Smooth muscle cell (in vitro differentiated cells): ENCODE data around the gene MTA3. TPM values are rescaled to one million over a fixed set of nuclear protein-coding genes. Genes with fewer than 3 reads are reported as not detected.
A peak's percentile ranks its signal among the peaks of the same experiment; 100 is the strongest.

Source experiments
- DNase-seq: peaks from one replicate; lab custom pipeline; 2025; ENCODE audit not compliant: unreplicated experiment; lab: John Stamatoyannopoulos, UW
- H2AFZ ChIP-seq: fragments of 200-600 bp; sonication (generic); 2 replicates; pipeline ENCODE4 v1.6.0; 2016; ENCODE audit warnings: antibody characterized with exemption, low read depth, mild to moderate bottlenecking
- H3F3A ChIP-seq: fragments of 200-600 bp; sonication (generic); 2 replicates; pipeline ENCODE4 v1.6.0; 2017; ENCODE audit warnings: antibody characterized with exemption, low read depth
- H3K27ac ChIP-seq: fragments of 200-600 bp; sonication (generic); 2 replicates; pipeline ENCODE4 v1.5.1; 2016; ENCODE audit warnings: low read depth, mild to moderate bottlenecking
- H3K27me3 ChIP-seq: fragments of 200-600 bp; sonication (generic); 2 replicates; pipeline ENCODE4 v1.6.1; 2016; ENCODE audit warnings: low read depth, mild to moderate bottlenecking
- H3K36me3 ChIP-seq: fragments of 200-600 bp; sonication (generic); 2 replicates; pipeline ENCODE4 v1.5.1; 2016; ENCODE audit warnings: low read depth
- H3K4me1 ChIP-seq: fragments of 200-600 bp; sonication (generic); 2 replicates; pipeline ENCODE4 v1.5.1; 2016; ENCODE audit warnings: low read depth
- H3K4me2 ChIP-seq: fragments of 200-600 bp; sonication (generic); 2 replicates; pipeline ENCODE4 v1.6.0; 2016; ENCODE audit warnings: mild to moderate bottlenecking
- H3K4me3 ChIP-seq: fragments of 200-600 bp; sonication (generic); 2 replicates; pipeline ENCODE4 v1.5.1; 2016; ENCODE audit warnings: mild to moderate bottlenecking
- H3K79me2 ChIP-seq: fragments of 200-600 bp; sonication (generic); 2 replicates; pipeline ENCODE4 v1.6.0; 2016; ENCODE audit warnings: low read depth, mild to moderate bottlenecking
- H3K9ac ChIP-seq: fragments of 200-600 bp; sonication (generic); 2 replicates; pipeline ENCODE4 v1.6.0; 2016; ENCODE audit warnings: low read depth
- H3K9me3 ChIP-seq: fragments of 200-600 bp; sonication (generic); replicated peaks from 2 replicates; pipeline ENCODE4 v1.5.1; 2016; ENCODE audit warnings: low read depth
- H4K20me1 ChIP-seq: fragments of 200-600 bp; sonication (generic); 2 replicates; pipeline ENCODE4 v1.6.0; 2016; ENCODE audit warnings: low read depth
- WGBS: methylation state at CpG from one replicate; pipeline ENCODE4 v1.1.7; 2016; ENCODE audit warnings: low lambda C conversion rate; 5-methylcytosine and 5-hydroxymethylcytosine counted together
- polyA plus RNA-seq: library from polyadenylated mRNA; unstranded; fragments of >200 nt; fragmentation: Nextera tagmentation; extraction: Ambion mirVana; gene quantifications from 2 replicates; pipeline ENCODE4 v1.2.1, GENCODE V29; 2016
- total RNA-seq: library from RNA; depleted of rRNA; stranded (reverse); fragments of >200 nt; gene quantifications from 2 replicates; pipeline ENCODE4 v1.2.3, GENCODE V29; 2014
- TF ChIP-seq, protein P1 (sequence below): fragments of 200-600 bp; sonication (generic); IDR thresholded peaks from 2 replicates; pipeline ENCODE4 v1.5.1; 2017; ENCODE audit warnings: borderline replicate concordance, mild to moderate bottlenecking, antibody characterized with exemption; ENCODE audit not compliant: insufficient read depth, poor library complexity, severe bottlenecking

MTA3 gene
- total and polyA plus RNA-seq, 2 experiments from 2014 or later = 27.5 to 29.8 TPM

DNA sequence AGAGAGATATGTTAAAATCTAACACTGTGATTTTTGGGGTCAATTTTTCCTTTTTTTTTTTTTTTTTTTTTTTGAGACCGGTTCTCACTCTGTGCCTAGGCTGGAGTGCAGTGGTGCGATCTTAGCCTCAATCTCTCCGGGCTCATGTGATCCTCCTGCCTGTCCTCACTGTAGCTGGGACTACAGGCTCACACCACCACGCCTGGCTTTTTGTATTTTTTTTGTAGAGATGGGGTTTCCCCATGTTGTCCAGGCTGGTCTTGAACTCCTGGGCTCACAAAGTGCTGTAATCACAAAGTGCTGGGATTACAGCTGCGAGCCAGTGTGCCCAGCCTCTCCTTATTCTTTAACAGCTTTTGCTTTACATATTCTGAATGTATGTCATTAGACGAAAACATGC, 226.8 kb downstream of the MTA3 start:
- H3K9ac ChIP-seq = no peak overlapping the region
- no peaks in the 10 kb centered on the region for H4K20me1 ChIP-seq
- no peaks in the 10 kb centered on the region for H3K27me3 ChIP-seq
- no peak overlapping the region for H3K4me2 ChIP-seq
- peaks cover 11% of the 10 kb centered on the region for H3K4me1 ChIP-seq
- DNase-seq = no peak
- TF ChIP-seq, protein P1, sequence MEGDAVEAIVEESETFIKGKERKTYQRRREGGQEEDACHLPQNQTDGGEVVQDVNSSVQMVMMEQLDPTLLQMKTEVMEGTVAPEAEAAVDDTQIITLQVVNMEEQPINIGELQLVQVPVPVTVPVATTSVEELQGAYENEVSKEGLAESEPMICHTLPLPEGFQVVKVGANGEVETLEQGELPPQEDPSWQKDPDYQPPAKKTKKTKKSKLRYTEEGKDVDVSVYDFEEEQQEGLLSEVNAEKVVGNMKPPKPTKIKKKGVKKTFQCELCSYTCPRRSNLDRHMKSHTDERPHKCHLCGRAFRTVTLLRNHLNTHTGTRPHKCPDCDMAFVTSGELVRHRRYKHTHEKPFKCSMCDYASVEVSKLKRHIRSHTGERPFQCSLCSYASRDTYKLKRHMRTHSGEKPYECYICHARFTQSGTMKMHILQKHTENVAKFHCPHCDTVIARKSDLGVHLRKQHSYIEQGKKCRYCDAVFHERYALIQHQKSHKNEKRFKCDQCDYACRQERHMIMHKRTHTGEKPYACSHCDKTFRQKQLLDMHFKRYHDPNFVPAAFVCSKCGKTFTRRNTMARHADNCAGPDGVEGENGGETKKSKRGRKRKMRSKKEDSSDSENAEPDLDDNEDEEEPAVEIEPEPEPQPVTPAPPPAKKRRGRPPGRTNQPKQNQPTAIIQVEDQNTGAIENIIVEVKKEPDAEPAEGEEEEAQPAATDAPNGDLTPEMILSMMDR = no peak
- H3F3A ChIP-seq = peaks cover 13% of the 10 kb centered on the region
- no peaks in the 10 kb centered on the region for H3K36me3 ChIP-seq
- peak overlapping the region; percentile 79 for H3K27ac ChIP-seq
- H2AFZ ChIP-seq = peak overlapping the region; percentile 5
- H3K9me3 ChIP-seq = no peaks in the 10 kb centered on the region
- 91% methylated on average over 6 of the region's 6 CpGs for WGBS
- H3K79me2 ChIP-seq = peaks cover 5% of the 10 kb centered on the region
- H3K4me3 ChIP-seq = no peak overlapping the region

DNA sequence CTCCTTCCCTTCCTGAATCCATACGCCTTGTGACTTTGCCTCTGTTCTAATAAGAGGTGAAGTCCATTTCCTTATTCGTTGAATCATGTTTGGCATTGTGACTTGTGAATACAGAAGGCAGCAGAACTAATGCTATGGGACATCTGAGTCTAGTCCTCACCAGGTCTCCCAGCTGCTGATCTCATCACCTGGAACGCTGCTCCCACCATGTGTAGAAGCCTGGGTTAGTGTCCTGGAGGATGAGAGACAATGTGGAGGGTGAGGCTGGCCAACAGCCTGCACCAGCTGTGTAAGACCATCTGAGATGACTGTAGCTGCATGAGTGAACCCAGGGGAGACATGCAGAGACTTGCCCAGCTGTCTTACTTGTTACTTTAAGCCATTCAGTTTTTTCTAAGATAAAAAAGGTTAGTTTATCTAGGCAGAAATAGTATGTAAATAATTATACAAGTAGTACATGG, 227.4 kb downstream of the MTA3 start:
- no peak for DNase-seq
- Histone ChIP-seq H2AFZ (peak overlapping the region; percentile 5), H3F3A (peaks cover 13% of the 10 kb centered on the region), H3K27ac (peak overlapping the region; percentile 79), H3K36me3 (no peaks in the 10 kb centered on the region), H3K4me2 (peak overlapping the region; percentile 48), H3K27me3 (no peaks in the 10 kb centered on the region), H3K79me2 (peaks cover 3% of the 10 kb centered on the region), H3K9me3 (no peaks in the 10 kb centered on the region), H3K9ac (no peak overlapping the region), H4K20me1 (no peaks in the 10 kb centered on the region), H3K4me1 (peaks cover 11% of the 10 kb centered on the region), H3K4me3 (no peak overlapping the region)
- TF ChIP-seq, protein P1 = no peak
- WGBS = 76% methylated on average over 3 of the region's 3 CpGs

DNA sequence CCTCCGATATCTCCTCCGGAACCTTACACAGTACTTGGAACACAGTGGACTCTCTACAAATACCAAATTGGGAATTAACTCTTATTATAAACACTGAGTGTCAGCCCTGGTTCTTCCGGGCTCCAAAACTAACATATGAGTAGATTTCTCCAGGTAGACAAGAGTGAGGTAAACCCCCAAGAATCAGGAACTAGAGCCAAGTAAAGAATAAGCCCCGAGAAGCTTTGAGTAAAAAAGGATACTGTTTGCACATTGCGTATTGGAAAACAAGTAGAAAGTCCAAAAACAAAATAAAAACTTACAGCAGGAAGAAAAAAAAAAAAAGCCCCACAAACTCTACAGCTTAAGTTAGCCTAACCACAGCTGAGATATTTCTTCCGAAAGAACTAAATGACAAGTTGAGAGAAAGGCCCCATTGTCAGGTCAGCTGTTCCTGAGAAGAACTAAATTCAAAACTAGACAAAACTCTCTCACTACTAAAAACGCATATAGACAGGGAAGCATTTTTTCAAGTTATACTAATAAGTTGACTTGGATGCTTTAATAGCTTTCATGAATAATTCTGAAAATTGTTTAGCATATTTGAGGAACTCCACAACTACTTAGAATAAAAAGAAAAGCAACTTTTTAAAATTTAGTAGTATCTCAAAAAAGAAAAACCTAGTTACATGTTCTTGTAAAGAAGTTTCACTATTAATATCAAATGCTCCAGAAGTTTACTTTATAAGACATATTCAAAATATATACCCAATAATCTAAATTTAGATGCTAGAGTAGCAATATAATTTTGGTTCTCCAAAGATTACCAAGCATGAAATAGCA, 228.2 kb downstream of the MTA3 start:
- Histone ChIP-seq H3K9ac (no peak overlapping the region), H2AFZ (peak overlapping the region; percentile 5), H3K27me3 (no peaks in the 10 kb centered on the region), H3K4me1 (peaks cover 11% of the 10 kb centered on the region), H4K20me1 (no peaks in the 10 kb centered on the region), H3F3A (peaks cover 9% of the 10 kb centered on the region), H3K4me2 (peak overlapping the region; percentile 2), H3K27ac (peak overlapping the region; percentile 79), H3K79me2 (no peaks in the 10 kb centered on the region), H3K9me3 (no peaks in the 10 kb centered on the region), H3K36me3 (no peaks in the 10 kb centered on the region), H3K4me3 (no peak overlapping the region)
- 85% methylated on average over 7 of the region's 7 CpGs for WGBS
- TF ChIP-seq, protein P1 = no peak
- no peak for DNase-seq
